Stimulated activated CD4-positive, alpha-beta T cell treated with anti-CD3 and anti-CD28 coated beads, Interleukin-15, amount 100 ng/mL, for 48 hours (primary cell): ENCODE measurements around the gene SGK2.
"Not testable (repeated sequence)": the region's sequence is repeated elsewhere in the genome, so short reads cannot be mapped to it uniquely, and the experiment has no call there.

ENCODE experiments used
- DNase-seq, 2 donors: peaks; one replicate each; pipeline ENCODE4 v3.0.0-alpha.2; 2020; ENCODE audit warnings: low read depth in 2 of 2

The SGK2 gene

DNA sequence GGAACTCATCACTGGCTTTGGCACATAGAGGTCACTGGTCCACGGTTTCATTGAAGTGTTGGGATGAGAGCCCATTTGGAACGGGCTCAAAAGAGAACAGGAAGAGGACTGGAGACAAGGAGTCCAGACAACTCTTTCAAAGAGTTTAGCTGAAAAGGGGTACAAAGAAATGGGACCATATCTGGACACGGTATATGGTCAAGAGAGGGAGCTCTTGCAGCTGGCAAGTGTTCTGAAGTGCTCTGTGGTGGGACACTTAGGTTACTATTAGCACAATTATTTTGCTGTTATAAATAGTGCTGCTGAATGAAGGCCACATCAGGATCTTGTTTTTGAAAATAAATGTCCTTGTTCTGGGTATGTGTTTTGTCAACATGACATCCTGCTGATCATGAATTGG lies 4.6 kb downstream of the SGK2 start:
- no peak for DNase-seq

DNA sequence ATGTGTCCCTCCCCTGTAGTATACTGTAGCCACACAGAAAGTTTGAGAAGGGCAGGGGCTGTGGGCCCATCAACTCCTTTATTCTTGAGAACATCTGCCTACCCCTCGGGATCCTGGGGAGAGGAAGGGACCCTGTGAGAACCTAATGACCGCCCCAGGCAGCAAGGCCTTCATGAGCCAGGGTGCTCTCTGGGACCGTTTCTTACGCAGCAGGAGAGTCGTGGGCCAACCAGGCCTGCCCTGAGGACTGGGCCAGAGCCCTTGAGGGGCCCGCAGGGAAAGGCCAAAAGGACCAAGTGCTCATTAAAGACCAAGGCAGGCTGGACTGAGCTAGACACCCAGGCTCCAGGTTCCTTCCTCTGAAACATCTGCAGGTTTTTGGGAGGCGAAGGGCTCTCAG lies 5.2 kb downstream of the SGK2 start:
- no peak for DNase-seq

DNA sequence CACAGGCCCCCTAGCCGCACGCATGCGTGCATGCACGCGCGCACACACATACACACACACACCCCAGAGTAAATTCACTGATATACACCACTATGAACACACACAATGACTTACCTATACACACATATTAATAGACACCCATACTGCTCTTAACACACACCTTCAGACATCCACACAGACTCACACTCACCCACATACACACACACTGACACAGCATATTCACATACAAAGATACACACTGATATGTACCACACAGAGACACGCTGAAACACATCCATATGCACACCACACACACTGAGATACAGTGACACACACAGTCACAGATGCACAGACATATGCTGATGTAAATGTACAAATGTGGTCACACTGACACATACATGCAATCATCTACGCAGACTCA lies 5.6 kb downstream of the SGK2 start:
- no peak for DNase-seq

DNA sequence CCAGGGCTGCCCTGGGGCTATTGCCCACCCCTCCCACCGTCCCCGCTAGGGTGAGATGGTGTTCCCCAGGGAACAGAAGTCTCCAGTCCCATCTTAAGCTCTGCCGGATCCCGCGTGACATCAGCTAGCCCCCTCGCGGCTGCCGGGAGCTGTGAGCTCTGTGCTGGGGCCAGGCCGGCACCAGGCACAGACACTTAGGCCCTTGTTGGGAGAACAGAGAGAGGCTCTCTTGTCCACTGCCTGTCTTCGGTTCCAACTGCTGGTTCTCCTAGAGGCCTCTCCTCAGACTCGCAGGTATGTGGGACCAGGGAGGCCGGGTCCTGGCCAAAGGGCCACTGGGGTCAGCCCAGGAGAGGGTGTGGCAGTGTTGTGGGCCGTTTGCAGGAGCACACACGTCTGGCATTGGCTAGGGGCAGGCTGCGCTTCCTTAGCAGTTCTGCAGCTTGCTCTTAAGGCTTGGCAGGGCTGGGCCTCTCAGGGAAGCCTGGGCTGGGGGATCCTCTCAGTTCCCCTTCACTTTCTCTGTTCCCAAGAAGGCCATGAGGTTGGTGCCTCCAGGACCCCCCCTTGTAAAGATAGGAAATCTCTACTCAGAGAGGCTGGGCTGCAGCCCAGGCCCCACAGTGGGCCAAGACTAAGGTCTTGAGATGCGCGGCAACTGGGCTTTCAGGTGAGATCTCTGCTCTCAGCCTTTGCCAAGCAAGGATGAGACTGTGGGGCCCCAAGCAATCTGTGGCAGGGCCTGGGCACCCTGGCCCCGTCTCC lies 6.3 kb downstream of the SGK2 start:
- DNase-seq: no peak

DNA sequence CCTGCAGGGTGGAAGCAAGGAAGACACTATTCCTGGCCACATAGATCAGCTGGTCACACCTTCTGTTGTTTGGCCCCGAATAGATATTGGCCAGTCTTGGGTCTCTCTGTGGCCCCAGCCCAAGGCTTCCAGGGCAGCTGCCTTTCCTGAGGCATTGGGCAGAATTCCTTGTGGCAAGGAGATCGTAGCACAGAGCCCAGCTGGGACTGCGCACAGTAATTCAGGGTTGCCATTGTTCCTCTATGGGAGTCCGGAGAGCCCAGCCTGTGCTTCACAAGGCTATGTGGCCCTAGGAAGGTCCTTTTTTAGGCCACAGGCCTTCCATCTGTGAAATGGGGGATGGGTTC lies 6.9 kb downstream of the SGK2 start:
- DNase-seq: no peak

DNA sequence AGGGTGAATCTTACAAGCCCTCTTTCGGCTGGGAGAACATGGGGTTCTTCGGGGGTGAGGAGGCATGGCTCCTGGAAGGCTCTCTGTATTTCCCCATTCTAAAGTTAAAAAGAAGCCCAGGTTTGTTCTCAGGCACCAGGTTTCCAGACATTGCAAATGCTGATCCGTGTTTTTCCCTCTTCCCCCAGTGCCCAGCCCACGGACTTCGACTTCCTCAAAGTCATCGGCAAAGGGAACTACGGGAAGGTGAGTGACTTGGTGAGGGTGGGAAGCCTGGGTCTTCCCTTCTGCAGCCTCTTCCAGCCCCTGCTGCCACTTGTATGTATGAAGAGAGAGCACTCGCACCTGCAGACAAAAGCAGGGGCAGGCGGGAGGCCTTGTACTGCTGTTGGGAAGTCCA lies 8.7 kb downstream of the SGK2 start:
- DNase-seq: no peak

DNA sequence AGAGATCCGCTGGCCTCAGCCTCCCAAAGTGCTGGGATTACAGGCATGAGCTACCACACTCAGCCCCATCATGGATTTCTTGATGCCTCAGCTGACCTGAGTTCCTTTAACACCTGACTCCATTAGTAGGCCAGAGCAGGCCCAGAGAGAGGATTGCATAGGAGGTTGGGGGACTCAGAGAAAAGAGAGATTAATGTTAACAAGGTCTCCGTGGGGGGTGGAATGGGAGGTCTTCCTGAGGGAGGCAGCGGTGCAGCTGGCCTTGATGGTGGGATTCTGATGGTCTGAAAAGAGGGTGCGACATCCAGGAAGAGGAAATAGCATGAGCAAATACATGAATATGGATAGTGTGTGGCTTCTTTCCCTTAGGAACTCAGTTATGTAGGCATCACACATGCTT lies 9.9 kb downstream of the SGK2 start:
- DNase-seq: no peak

DNA sequence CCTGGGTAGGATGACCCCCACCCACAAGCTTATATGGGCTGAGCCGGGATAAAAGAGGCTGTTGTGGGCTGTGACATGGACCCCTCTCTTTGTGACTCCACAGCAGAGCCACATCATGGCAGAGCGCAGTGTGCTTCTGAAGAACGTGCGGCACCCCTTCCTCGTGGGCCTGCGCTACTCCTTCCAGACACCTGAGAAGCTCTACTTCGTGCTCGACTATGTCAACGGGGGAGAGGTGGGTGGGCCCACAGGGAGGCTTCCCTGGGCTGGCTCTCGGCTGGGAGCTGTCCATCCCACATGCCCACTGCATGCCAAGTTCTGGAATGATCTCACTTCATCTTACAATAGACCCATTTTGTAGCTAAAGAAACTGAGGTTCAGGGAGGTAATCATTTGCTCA lies 10.5 kb downstream of the SGK2 start:
- no peak for DNase-seq

DNA sequence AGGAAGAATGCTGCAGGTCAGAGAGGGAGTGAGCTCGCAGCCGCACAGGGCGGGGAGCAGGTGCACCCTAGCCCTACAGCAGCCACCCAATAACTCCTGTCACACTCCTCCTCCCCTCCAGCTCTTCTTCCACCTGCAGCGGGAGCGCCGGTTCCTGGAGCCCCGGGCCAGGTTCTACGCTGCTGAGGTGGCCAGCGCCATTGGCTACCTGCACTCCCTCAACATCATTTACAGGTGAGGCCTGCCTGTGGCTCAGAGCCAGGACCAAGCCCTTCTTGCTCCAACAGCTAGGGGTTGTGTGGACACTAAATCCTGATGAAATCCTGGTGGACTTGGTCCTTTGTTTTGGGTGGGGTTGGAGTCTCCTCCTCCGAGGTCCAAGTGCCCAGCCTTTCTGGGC lies 11.7 kb downstream of the SGK2 start:
- no peak for DNase-seq

DNA sequence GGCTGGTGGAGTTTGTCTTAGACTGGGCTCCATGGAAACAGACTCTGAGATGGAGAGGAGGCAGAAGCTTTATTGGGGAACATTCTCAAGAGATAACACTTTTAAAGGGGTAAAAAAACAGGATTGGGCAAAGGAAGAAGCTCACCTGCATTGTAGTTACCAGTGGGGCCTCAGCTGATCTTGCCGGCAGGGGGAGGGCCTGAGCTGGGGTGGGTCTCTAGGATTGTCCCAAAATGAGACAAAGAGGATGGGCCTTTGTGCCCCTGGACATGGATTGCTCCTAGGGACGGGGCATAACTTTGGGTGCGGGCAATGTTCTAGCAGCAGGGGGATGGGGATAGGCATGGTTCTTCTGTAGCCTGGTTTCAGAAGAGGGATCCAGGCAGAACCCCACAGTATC lies 12.5 kb downstream of the SGK2 start:
- no peak for DNase-seq

DNA sequence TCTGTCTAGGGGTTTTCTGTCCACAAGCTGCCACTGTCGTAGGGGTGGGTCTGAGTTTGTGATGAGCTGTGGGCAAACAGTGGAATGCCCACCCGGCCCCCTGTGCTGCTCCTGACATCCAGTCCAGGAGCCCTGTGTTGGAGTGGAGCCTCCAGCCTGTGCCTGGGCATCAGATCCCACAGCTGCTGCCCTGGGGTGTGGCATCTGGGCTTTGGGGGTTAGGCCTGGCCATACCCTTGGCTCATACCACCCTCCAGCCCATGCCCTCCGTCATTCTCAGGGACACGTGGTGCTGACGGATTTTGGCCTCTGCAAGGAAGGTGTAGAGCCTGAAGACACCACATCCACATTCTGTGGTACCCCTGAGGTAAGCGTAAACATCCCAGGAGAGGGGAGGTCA lies 12.9 kb downstream of the SGK2 start:
- no peak for DNase-seq

DNA sequence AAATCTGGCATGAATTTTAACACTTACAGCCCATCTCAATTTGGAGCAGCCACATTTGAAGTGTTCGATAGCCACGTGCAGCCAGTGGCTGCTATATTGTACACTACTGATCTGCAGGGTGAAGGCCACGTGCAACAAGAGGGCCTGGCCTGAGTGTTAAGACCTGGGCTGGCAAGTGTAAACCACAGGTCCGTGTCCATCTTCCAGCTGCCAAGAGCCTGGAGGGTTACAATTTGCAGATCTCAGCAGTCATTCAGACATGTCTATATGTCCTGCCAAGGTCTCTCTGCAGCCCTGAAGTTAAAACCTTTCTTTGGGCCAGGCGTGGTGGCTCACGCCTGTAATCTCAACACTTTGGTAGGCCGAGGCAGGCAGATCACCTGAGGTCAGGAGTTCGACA lies 14.1 kb downstream of the SGK2 start:
- no peak for DNase-seq

DNA sequence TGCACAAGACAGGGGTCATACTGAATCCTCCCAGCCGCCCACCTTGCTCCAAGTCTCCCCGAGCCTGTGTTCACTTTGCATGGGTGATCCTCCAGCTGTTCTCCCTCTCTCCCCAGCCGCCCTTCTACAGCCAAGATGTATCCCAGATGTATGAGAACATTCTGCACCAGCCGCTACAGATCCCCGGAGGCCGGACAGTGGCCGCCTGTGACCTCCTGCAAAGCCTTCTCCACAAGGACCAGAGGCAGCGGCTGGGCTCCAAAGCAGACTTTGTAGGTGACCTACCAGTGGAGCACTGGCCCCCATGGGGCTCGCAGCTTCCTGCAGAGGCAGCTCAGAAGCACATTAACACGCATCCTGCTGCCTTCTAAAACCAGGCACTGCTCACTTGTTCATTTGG lies 17.3 kb downstream of the SGK2 start:
- DNase-seq: no peak

DNA sequence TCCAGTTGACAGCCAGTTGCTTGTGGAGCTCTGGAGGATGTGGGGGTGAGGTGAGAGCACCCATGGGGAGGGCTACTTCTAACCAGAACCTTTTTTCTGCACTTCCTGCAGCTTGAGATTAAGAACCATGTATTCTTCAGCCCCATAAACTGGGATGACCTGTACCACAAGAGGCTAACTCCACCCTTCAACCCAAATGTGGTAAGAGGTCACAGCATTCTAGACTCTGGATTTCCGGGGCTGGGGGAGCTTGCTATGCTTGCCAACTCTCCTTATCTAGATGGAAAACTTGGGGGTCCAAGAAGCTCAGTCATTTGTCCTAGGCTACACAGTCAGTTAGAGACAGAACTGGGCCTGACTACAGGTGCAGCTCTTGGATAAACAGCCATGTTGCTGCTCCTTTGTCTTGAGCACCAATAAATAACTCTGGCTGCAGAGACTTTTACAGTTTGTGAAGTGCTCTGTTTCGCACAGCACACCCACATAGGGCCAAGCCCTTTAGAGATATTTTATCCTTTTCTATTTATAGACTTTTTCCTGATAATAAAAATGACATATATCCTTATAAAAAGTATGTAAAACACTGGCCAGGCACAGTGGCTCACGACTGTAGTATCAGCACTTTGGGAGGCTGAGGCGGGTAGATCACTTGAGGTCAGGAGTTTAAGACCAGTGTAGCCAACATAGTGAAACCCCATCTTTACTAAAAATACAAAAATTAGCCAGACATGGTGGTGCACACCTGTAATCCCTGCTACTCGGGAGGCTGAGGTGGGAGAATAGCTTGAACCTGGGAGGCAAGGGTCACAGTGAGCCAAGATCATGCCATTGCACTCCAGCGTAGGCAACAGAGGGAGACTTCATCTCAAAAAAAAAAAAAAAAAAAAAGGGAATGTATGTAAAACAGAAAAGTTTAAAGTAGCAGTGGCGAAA lies 21.3 kb downstream of the SGK2 start:
- DNase-seq: no peak

DNA sequence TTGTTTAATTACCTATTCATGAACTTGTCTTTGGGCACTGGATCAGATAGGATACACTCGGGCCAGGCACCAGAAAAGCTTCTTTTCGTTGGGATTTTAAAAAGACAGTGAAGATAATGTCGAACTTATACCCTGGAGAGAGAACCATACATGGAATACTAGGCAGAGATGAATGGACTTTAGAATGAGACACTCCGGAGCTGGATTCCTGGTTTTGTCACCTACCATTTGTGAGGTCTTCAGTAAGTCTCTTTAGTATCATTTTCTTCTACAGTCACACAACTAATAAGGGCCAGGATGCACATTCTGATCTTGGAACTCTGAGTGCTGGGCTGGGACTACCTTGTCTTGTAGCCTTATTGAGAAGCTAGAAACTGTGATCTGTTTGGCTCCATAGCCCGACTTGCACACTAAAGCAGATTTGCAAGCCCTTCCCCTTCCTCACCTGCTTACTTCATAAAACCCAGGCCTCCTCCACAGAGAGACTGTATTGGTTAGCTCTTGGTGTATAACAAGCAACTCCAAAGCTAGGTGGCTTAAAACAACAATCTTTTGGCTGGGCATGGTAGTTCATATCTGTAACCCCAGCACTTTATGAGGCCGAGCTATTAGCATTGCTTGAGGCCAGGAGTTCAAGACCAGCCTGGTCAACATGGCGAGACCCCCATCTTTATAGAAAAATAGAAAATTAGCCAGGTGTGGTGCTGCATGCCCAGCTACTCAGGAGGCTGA lies 24.5 kb downstream of the SGK2 start:
- DNase-seq: no peak

DNA sequence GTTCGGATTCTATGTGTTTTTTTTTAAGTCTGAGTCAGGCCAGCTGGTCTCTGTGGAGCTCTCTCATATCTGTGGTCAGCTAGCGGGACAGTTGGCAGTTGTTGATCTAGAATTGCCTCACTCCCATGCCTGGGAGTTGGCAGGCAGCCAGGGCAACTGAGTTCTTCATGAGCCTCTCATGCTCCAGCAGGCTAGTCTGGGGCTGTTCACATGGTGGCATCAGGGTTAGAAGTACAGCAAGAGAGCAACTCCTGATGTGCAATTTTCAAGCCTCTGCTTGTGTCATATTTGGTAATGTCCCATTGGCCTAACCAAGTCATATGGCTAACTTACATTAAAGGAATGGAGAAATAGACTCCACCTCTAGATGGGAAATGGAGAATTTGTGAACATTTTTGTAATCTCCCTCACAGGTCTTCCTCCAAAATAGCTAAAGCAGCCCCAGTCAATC lies 25.2 kb downstream of the SGK2 start:
- no peak for DNase-seq

DNA sequence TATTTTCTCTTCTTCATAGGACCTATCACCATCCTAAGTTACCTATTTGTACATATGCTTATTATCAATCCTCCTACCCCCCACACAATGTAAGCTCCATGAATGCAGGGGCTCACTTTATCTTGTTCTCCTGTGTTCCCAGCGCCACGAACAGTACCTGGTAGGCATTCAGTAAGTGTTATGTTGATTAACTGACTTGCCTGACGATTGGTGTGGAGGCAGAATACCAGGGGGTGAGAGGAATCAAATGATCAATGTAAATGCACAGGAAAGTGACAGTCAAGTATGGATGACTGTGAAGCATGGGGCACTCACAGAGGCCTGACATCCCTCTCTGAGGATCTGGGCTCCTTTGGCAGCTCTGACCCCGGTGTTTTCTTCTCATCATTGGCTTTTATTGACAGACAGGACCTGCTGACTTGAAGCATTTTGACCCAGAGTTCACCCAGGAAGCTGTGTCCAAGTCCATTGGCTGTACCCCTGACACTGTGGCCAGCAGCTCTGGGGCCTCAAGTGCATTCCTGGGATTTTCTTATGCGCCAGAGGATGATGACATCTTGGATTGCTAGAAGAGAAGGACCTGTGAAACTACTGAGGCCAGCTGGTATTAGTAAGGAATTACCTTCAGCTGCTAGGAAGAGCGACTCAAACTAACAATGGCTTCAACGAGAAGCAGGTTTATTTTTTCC lies 25.8 kb downstream of the SGK2 start:
- DNase-seq: no peak

DNA sequence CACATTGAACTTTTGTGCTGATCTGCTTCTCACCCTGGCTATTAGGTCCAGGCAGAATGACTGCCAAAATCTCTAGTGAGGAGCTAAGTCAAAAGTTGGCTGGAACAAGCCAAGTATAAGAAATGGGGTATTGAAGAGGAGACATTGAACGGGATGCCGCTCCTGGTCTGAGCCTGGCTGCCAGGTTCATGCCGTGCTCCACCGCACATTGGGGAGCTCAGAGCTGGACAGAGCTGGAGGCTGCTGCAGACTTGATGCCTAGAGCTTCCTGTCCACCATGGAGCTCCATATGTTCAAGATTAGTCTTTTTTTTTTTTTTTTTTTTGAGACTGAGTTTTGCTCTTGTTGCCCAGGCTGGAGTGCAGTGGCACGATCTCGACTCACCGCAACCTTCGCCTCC lies 27.8 kb downstream of the SGK2 start:
- no peak for DNase-seq

DNA sequence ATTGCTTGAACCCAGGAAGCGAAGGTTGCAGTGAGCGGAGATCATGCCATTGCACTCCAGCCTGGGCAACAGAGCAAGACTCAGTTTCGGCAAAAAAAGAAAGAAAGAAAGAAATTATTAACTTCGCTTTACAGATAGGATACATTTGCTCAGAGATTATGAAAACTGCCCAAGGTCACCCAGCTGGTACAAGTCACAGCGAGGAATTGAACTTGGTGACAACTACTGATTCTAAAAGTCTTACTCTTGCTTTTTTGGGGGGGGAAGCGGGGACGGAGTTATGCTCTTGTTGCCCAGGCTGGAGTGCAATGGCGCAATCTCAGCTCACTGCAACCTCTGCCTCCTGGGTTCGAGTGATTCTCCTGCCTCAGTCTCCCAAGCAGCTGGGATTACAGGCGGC lies 29.7 kb downstream of the SGK2 start:
- not testable (repeated sequence) for DNase-seq

DNA sequence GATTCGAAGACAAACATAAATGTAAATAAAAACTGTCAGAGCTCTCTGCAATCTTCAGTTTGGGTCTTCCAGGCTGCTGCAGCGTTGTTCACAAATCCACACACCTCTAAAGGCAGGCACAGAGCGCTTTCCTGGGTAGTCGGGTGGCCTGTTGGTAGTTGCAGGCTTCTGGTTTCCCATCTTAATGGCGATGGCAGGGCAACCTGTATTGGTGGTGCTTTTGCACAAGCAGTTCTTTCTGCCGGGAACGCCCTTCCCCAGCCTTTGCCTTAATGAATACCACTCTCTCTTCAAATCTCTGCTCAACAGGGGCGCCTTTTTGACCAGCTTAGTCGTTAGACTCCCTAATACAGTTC lies 31.2 kb downstream of the SGK2 start:
- DNase-seq: peak in 1 of 2 donors; percentile 2

DNA sequence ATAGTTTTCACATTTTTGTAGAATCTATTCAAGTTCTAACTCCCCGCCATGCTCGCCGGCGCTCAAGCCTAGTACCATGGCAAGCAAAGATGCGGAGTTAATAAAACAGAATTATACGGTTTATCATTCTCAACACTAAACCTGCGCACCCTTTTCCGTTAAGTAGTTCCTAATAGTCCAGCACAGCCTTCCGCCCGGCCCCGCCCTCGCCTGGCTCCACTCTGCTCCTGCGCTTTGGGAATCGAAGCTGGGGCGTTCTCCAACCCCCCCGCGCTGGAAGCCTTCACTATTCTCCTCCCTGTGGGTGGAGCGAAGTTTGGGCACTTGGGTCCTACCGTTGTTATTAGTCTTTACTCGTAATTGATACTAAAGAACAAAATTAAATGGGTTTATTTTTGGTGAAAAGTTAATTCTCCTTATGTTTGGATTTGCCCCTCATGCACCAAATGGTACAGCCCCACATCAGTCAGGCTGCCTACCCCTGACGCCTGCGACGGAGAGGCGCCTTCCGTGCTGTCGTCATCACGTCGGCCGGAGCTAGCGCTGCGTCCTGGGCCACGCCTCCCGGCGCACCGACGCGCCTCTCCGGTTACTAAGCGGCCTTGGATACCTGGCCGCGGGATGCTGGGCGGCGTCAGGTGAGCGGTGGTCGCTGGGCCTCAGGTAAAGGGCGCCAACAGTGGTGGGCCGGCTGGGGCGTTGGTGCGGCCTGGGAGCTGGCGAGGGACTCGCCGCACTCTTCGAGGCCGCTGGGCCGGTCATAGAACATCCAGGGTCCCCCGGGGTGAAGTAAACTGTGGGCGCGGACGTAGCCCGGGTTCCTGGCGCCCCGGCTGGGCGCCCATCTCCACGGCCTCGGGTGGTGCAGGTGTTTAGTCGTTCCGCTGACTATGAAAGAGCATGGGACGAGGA lies 31.8 kb downstream of the SGK2 start, which contains the start of gene IFT52:
TSS of gene IFT52 (plus strand) at position 546 of the 912 bp plus-strand sequence. CDS start 3,762 bp downstream, outside the sequence.
- peak; percentile 74 to 85 for DNase-seq
